Placental epithelial cell (primary cell): Measurements from ENCODE around the gene IRF9. TPM values are rescaled to one million over a fixed set of nuclear protein-coding genes. Genes with fewer than 3 reads are reported as not detected.

Experiments
- small RNA-seq: library from RNA; depleted of rRNA; stranded (forward); fragments of <200 nt; gene quantifications from one replicate; pipeline ENCODE3, GENCODE V24; 2012
- total RNA-seq: library from RNA; depleted of rRNA; stranded (reverse); fragments of >200 nt; gene quantifications from 2 replicates; pipeline ENCODE4 v1.2.3, GENCODE V29; 2012

IRF9 gene
- total RNA-seq, 1 donor: 42.4 TPM

Small RNA genes lying within 50 kb of the gene (small RNA-seq; reads per million reads assigned to genes)
- gene AL136295.4 (not detected), gene CHMP4A (not detected), gene IPO4 (0.23 reads per million), gene IRF9 (not detected), gene MDP1 (not detected), gene RNA5SP383 (0.17 reads per million)

Other genes with a start within 250 kb of the IRF9 start
- gene DHRS4, start 207.5 kb upstream of the IRF9 start, total RNA-seq: 41.6 and 45.1 TPM in 2 replicates
- 9.4 and 12.6 TPM in 2 replicates for gene DHRS4L2, start 172.3 kb upstream of the IRF9 start, total RNA-seq
- under 0.01 TPM in 2 replicates for gene CARMIL3, start 109.3 kb upstream of the IRF9 start, total RNA-seq
- gene CPNE6, start 89.7 kb upstream of the IRF9 start, total RNA-seq: not detected in 2 replicates
- 20.4 and 23.9 TPM in 2 replicates for gene PCK2, start 67.0 kb upstream of the IRF9 start, total RNA-seq
- 88.3 and 88.7 TPM in 2 replicates for gene DCAF11, start 46.5 kb upstream of the IRF9 start, total RNA-seq
- 1.6 and 2.0 TPM in 2 replicates for gene NRL, start 46.3 kb upstream of the IRF9 start, total RNA-seq
- gene FITM1, start 30.6 kb upstream of the IRF9 start, total RNA-seq: 0.39 and 1.7 TPM in 2 replicates
- 22.4 and 72.6 TPM in 2 replicates for gene PSME1, start 25.1 kb upstream of the IRF9 start, total RNA-seq
- gene EMC9, start 19.7 kb upstream of the IRF9 start, total RNA-seq: 11.4 and 13.6 TPM in 2 replicates
- gene PSME2, start 14.7 kb upstream of the IRF9 start, total RNA-seq: 32.6 and 48.4 TPM in 2 replicates
- 75.4 and 87.3 TPM in 2 replicates for gene RNF31, start 13.8 kb upstream of the IRF9 start, total RNA-seq
- 14.2 and 15.7 TPM in 2 replicates for gene REC8, start 10.8 kb downstream of the IRF9 start, total RNA-seq
- gene IPO4, start 27.6 kb downstream of the IRF9 start, total RNA-seq: 20.4 and 36.2 TPM in 2 replicates
- 73.8 and 74.5 TPM in 2 replicates for gene TM9SF1, start 34.2 kb downstream of the IRF9 start, total RNA-seq
- 0.54 TPM in 1 of 2 replicates, not detected in the other for gene TSSK4, start 44.4 kb downstream of the IRF9 start, total RNA-seq
- gene CHMP4A, start 52.2 kb downstream of the IRF9 start, total RNA-seq: 20.5 and 22.0 TPM in 2 replicates
- 15.3 and 15.6 TPM in 2 replicates for gene MDP1, start 54.8 kb downstream of the IRF9 start, total RNA-seq
- 99.8 and 112 TPM in 2 replicates for gene NEDD8, start 71.1 kb downstream of the IRF9 start, total RNA-seq
- 79.6 and 117 TPM in 2 replicates for gene GMPR2, start 71.7 kb downstream of the IRF9 start, total RNA-seq
- 57.4 and 70.3 TPM in 2 replicates for gene TINF2, start 81.4 kb downstream of the IRF9 start, total RNA-seq
- 33.4 and 35.4 TPM in 2 replicates for gene TGM1, start 101.9 kb downstream of the IRF9 start, total RNA-seq
- 51.1 and 51.4 TPM in 2 replicates for gene RABGGTA, start 110.3 kb downstream of the IRF9 start, total RNA-seq
- gene DHRS1, start 138.5 kb downstream of the IRF9 start, total RNA-seq: 27.1 and 27.9 TPM in 2 replicates
- gene NOP9, start 138.6 kb downstream of the IRF9 start, total RNA-seq: 20.4 and 30.3 TPM in 2 replicates
- 9.0 and 11.0 TPM in 2 replicates for gene CIDEB, start 146.7 kb downstream of the IRF9 start, total RNA-seq
- gene LTB4R2, start 148.9 kb downstream of the IRF9 start, total RNA-seq: 6.3 and 6.8 TPM in 2 replicates
- 2.4 and 3.1 TPM in 2 replicates for gene LTB4R, start 150.2 kb downstream of the IRF9 start, total RNA-seq
- gene ADCY4, start 173.8 kb downstream of the IRF9 start, total RNA-seq: 2.0 and 2.7 TPM in 2 replicates
- 7.5 and 13.0 TPM in 2 replicates for gene RIPK3, start 178.7 kb downstream of the IRF9 start, total RNA-seq
- 41.8 and 59.3 TPM in 2 replicates for gene NFATC4, start 206.9 kb downstream of the IRF9 start, total RNA-seq
- 116 and 153 TPM in 2 replicates for gene NYNRIN, start 237.7 kb downstream of the IRF9 start, total RNA-seq